Neutrophil (primary cell): ENCODE results near the gene ABLIM3.

Experiments used
- H3K27ac ChIP-seq: fragments of 200-600 bp; sonication (generic); 2 replicates; pipeline ENCODE4 v1.5.1; 2016; ENCODE audit warnings: mild to moderate bottlenecking, moderate library complexity
- H3K27me3 ChIP-seq: fragments of 200-600 bp; sonication (generic); 2 replicates; pipeline ENCODE4 v1.6.0; 2016; ENCODE audit warnings: mild to moderate bottlenecking
- H3K36me3 ChIP-seq: fragments of 200-600 bp; sonication (generic); 2 replicates; pipeline ENCODE4 v1.5.1; 2017
- H3K4me1 ChIP-seq, 2 experiments: fragments of 200-600 bp in 1 of 2; sonication (generic) in 1 of 2; 1 replicate in 1 of 2; 2 replicates in 1 of 2; pipeline versions ENCODE4 v1.5.1 to v1.6.1; 2013 to 2016; ENCODE audit warnings: low read depth in 1 of 2, low read length in 1 of 2, mild to moderate bottlenecking in 1 of 2, moderate library complexity in 1 of 2; ENCODE audit not compliant: control insufficient read depth in 1 of 2, insufficient read depth in 1 of 2
- H3K4me3 ChIP-seq, 2 experiments: fragments of 200-600 bp in 1 of 2; sonication (generic) in 1 of 2; 1 replicate in 1 of 2; 2 replicates in 1 of 2; pipeline ENCODE4 v1.5.1; 2013 to 2016; ENCODE audit warnings: low read depth in 1 of 2, low read length in 1 of 2, mild to moderate bottlenecking in 1 of 2, moderate library complexity in 1 of 2
- H3K9me3 ChIP-seq: fragments of 200-600 bp; sonication (generic); 2 replicates; pipeline ENCODE4 v1.5.1; 2016
- TF ChIP-seq, protein P1 (sequence below): fragments of 200-600 bp; sonication (generic); IDR thresholded peaks from 2 replicates; pipeline ENCODE4 v1.5.1; 2016; ENCODE audit warnings: antibody characterized with exemption

The ABLIM3 gene

DNA sequence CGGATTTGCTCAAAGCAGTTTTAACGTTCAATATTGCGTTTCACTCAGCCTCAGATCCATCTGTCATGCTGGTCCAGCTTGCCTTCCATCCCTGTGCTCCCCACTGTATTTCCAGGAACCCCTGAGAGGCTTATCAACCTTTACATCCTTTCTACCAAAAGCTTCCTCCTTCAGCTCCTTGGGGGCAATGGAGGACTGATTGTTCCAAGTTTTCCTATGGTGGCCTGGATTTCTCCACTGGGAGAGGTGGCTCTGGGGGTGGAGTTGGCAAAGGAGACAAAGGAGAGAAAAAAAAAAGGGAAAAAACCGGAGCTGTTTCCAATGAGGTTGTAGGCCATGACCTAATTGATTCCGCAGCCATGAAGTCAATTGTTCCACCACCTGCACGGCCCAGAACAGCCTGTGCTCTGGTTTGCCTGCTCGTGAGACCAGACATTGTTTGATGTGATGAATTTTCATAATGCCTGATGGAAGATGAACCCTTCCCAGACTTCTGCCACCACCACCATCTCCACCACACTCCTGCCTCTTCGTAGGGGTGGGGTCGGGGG, 54.1 kb downstream of the ABLIM3 start:
- TF ChIP-seq, protein P1, sequence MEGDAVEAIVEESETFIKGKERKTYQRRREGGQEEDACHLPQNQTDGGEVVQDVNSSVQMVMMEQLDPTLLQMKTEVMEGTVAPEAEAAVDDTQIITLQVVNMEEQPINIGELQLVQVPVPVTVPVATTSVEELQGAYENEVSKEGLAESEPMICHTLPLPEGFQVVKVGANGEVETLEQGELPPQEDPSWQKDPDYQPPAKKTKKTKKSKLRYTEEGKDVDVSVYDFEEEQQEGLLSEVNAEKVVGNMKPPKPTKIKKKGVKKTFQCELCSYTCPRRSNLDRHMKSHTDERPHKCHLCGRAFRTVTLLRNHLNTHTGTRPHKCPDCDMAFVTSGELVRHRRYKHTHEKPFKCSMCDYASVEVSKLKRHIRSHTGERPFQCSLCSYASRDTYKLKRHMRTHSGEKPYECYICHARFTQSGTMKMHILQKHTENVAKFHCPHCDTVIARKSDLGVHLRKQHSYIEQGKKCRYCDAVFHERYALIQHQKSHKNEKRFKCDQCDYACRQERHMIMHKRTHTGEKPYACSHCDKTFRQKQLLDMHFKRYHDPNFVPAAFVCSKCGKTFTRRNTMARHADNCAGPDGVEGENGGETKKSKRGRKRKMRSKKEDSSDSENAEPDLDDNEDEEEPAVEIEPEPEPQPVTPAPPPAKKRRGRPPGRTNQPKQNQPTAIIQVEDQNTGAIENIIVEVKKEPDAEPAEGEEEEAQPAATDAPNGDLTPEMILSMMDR: no peak
- H3K4me3 ChIP-seq: no peak overlapping the region
- H3K9me3 ChIP-seq: no peaks in the 10 kb centered on the region

DNA sequence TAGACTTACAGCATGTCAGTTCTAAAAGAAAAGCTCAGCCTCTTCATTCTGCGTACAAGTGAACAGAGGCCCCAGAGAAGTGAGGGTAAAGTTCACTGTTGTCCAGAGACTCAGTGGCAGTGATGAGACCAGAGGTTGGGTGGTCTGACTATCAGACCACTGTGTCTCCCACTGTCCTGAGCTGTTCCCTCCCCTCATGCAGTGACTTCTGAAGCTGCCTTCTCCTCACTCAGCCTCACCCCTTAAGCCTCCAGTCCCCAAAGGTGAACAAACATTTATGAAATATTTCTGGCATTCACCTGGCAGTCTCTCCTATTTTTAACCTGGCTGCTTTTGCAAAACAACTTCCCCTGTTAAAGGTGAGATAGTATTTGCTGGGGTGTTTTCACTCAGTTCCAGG, 54.7 kb downstream of the ABLIM3 start:
- H3K36me3 ChIP-seq: no peaks in the 10 kb centered on the region

More for the DNA sequence above, 54.1 kb downstream of the ABLIM3 start:
- Histone ChIP-seq H3K27me3 (peaks cover 10% of the 10 kb centered on the region), H3K36me3 (no peaks in the 10 kb centered on the region), H3K4me1 (no peaks in the 10 kb centered on the region), H3K27ac (no peak overlapping the region)

DNA sequence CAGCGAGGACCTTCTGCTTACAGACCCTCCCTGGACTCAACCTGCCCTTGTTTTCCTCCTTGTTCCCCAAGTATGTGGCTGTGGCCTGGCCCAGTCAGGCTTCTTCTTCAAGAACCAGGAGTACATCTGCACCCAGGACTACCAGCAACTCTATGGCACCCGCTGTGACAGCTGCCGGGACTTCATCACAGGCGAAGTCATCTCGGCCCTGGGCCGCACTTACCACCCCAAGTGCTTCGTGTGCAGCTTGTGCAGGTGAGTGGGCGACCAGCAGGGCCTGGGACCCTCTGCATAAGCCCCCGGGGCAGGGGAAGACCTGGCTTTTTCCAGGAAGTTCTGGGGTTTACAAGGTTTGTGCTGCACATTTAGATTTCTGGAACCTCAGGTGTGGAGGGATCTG, 56.9 kb downstream of the ABLIM3 start:
- Histone ChIP-seq H3K9me3 (no peaks in the 10 kb centered on the region), H3K27ac (no peak overlapping the region), H3K4me1 (no peaks in the 10 kb centered on the region), H3K36me3 (no peaks in the 10 kb centered on the region), H3K27me3 (peaks cover 3% of the 10 kb centered on the region), H3K4me3 (no peak overlapping the region)
- TF ChIP-seq, protein P1: no peak

More for the DNA sequence above, 54.7 kb downstream of the ABLIM3 start:
- TF ChIP-seq, protein P1: no peak
- Histone ChIP-seq H3K4me3 (no peak overlapping the region), H3K27ac (no peak overlapping the region), H3K9me3 (no peaks in the 10 kb centered on the region), H3K4me1 (no peaks in the 10 kb centered on the region), H3K27me3 (peaks cover 7% of the 10 kb centered on the region)

DNA sequence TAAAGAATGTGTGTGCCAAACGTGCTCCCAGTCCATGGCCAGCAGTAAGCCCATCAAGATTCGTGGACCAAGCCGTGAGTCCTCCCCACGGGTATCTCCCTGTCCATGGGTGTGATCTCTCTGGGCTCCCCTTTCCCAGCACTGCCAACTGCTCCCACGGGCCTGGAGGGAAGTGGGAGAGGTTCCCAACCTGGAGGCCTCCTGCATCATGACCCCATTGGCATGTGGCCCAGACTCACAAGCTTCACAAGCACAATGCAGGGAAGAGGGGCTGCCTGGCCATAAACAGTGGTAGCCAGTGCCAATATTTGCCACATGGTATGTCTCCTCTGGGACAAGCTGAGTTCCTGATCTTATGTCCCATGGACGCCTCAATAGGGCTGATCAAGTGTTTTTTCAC, 59.1 kb downstream of the ABLIM3 start:
- Histone ChIP-seq H3K36me3 (no peaks in the 10 kb centered on the region), H3K4me3 (no peak overlapping the region), H3K27ac (no peak overlapping the region), H3K4me1 (no peaks in the 10 kb centered on the region), H3K9me3 (no peaks in the 10 kb centered on the region), H3K27me3 (no peaks in the 10 kb centered on the region)
- TF ChIP-seq, protein P1: no peak

DNA sequence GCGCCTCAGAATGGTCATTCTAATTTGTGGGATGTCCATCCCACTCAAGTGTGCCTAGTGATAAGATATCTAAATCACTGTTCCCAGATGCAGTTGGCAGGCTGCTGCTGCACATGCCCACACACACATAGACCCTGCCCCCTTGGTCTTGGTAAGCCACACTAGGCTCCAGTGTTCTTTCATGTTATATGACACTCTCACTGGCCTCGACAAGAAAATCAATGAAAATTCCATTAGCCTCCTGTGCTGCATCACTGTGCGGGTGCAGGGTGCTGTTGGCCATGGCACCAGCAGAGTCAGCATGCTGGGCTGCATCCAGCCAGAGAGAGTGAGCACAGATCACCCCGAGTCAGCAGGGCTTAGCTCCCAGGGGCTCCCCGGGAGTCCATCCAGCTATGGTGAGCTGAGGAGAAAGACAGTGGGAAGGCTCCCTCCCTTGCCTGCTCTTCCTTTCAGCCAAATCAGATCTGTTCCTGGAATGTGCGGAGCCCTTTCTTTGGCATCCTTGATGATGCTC, 59.9 kb downstream of the ABLIM3 start:
- no peaks in the 10 kb centered on the region for H3K27me3 ChIP-seq
- H3K27ac ChIP-seq: no peak overlapping the region
- no peak overlapping the region for H3K4me3 ChIP-seq
- no peaks in the 10 kb centered on the region for H3K9me3 ChIP-seq
- TF ChIP-seq, protein P1: no peak
- H3K4me1 ChIP-seq: no peaks in the 10 kb centered on the region
- H3K36me3 ChIP-seq: no peaks in the 10 kb centered on the region
